Fibroblast of lung (primary cell): ENCODE data around the gene FMO4. TPM values are rescaled to one million over a fixed set of nuclear protein-coding genes. Genes with fewer than 3 reads are reported as not detected.
"Not testable (repeated sequence)": the region's sequence is repeated elsewhere in the genome, so short reads cannot be mapped to it uniquely, and the experiment has no call there.

Experiments used
- DNase-seq, 2 donors: peaks; one replicate each; pipeline versions ENCODE4 v3.0.0 to v3.0.0-alpha.2; 2010; ENCODE audit warnings: low read depth in 2 of 2
- H2AFZ ChIP-seq: 2 replicates; pipeline ENCODE4 v1.5.1; 2012; ENCODE audit warnings: low read length, control low read depth, inconsistent platforms
- H3K27ac ChIP-seq: 2 replicates; pipeline ENCODE4 v1.5.1; 2011; ENCODE audit warnings: low read length, control low read depth; ENCODE audit not compliant: insufficient read depth
- H3K27me3 ChIP-seq: 2 replicates; pipeline ENCODE4 v1.5.1; 2011; ENCODE audit warnings: mild to moderate bottlenecking, low read length; ENCODE audit not compliant: control insufficient read depth, insufficient read depth
- H3K36me3 ChIP-seq: 2 replicates; pipeline ENCODE4 v1.5.1; 2011; ENCODE audit warnings: low read length; ENCODE audit not compliant: control insufficient read depth, insufficient read depth
- H3K4me1 ChIP-seq: 2 replicates; pipeline ENCODE4 v1.5.1; 2011; ENCODE audit warnings: low read length; ENCODE audit not compliant: control insufficient read depth, insufficient read depth; ENCODE audit errors: extremely low read depth
- H3K4me2 ChIP-seq: 2 replicates; pipeline ENCODE4 v1.5.1; 2011; ENCODE audit warnings: low read length, control low read depth; ENCODE audit not compliant: insufficient read depth; ENCODE audit errors: extremely low read depth
- H3K4me3 ChIP-seq, 4 experiments: fragments of 200-600 bp in 1 of 4; sonication (generic) in 1 of 4; replicated peaks in 1 of 4; 2 replicates each; pipeline ENCODE4 v1.5.1; 2011 to 2016; ENCODE audit warnings: low read length in 4 of 4, low read depth in 3 of 4, mild to moderate bottlenecking in 3 of 4, control low read depth in 2 of 4, inconsistent platforms in 1 of 4, mixed read lengths in 1 of 4; ENCODE audit not compliant: insufficient read depth in 1 of 4; ENCODE audit errors: control extremely low read depth in 1 of 4
- H3K79me2 ChIP-seq: 2 replicates; pipeline ENCODE4 v1.5.1; 2012; ENCODE audit warnings: mild to moderate bottlenecking, low read length, inconsistent platforms; ENCODE audit not compliant: control insufficient read depth, insufficient read depth
- H3K9ac ChIP-seq: 2 replicates; pipeline ENCODE4 v1.5.1; 2011; ENCODE audit warnings: mild to moderate bottlenecking, low read length, control low read depth; ENCODE audit not compliant: insufficient read depth
- H3K9me3 ChIP-seq: 2 replicates; pipeline ENCODE4 v1.5.1; 2012; ENCODE audit warnings: low read depth, low read length; ENCODE audit not compliant: control insufficient read depth, insufficient read depth
- H4K20me1 ChIP-seq: 2 replicates; pipeline ENCODE4 v1.5.1; 2011; ENCODE audit warnings: low read length; ENCODE audit not compliant: control insufficient read depth, insufficient read depth; ENCODE audit errors: extremely low read depth
- CTCF ChIP-seq, 2 donors: IDR thresholded peaks in 1 of 2; conservative IDR thresholded peaks in 1 of 2; 1 replicate in 1 of 2; 2 replicates in 1 of 2; pipeline ENCODE4 v1.5.1; 2011 to 2012; ENCODE audit warnings: low read length in 2 of 2, control low read depth in 1 of 2, inconsistent platforms in 1 of 2, low read depth in 1 of 2, mild to moderate bottlenecking in 1 of 2
- EZH2 ChIP-seq: IDR thresholded peaks from 2 replicates; pipeline ENCODE4 v1.5.1; 2012; ENCODE audit warnings: low read length, control low read depth, mild to moderate bottlenecking; ENCODE audit errors: missing control alignments
- polyA plus RNA-seq, 2 donors: library from polyadenylated mRNA; depleted of rRNA in 1 of 2; stranded (reverse) in 1 of 2; unstranded in 1 of 2; fragments of >200 nt; gene quantifications; 2 replicates each; pipeline ENCODE4 v1.2.1, GENCODE V29; 2011 to 2012; ENCODE audit warnings: missing spikeins in 1 of 2
- total RNA-seq: library from RNA; depleted of rRNA; stranded (reverse); fragments of >200 nt; gene quantifications from 2 replicates; pipeline ENCODE4 v1.2.1, GENCODE V29; 2014

Gene FMO4
- total and polyA plus RNA-seq, 2 donors (not counting 1 experiment from before 2014, with no cell fraction given), result 5.5 to 7.3 TPM

DNA sequence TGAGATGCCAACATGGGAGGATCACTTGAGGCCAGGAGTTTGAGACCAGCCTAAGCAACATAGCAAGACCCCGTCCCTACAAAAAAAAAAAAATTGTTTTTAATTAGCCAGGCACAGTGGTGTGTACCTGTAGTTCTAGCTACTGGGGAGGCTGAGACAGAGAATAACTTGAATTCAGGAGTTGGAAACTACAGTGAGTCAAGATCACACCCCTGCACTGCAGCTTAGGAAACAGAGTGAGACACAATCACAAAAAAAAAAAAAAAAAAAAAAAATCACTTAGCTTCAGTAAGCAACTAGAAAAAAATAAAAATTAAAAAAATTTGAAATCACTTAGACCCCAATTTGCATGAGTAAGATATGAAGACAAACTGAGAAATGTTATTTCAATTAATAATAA, 53.5 kb downstream of the FMO4 start:
- TF ChIP-seq CTCF (conservative IDR thresholded peaks at IDR 0.05 in 1 of 2, IDR thresholded peaks at IDR 0.05 in 1 of 2; ENCODE audit: low read depth in 1 of 2, low read length in 2 of 2), result no peak
- TF ChIP-seq EZH2, result no peak
- Histone ChIP-seq H3K27me3 (no peaks in the 10 kb centered on the region), H4K20me1 (no peaks in the 10 kb centered on the region), H3K9me3 (no peaks in the 10 kb centered on the region), H3K4me3 (no peak overlapping the region), H3K36me3 (no peaks in the 10 kb centered on the region), H3K4me2 (no peak overlapping the region), H3K27ac (no peak overlapping the region), H3K9ac (no peak overlapping the region), H3K4me1 (no peaks in the 10 kb centered on the region), H2AFZ (no peak overlapping the region), H3K79me2 (no peaks in the 10 kb centered on the region)
- no peak for DNase-seq

GRCh38 chr1:171372418-171373084, 58.6 kb downstream of the FMO4 start:
- DNase-seq, result peak in 1 of 2 donors; percentile 87
- H3K4me3 ChIP-seq, result no peak overlapping the region
- TF ChIP-seq CTCF (conservative IDR thresholded peaks at IDR 0.05 in 1 of 2, IDR thresholded peaks at IDR 0.05 in 1 of 2; ENCODE audit: low read depth in 1 of 2, low read length in 2 of 2), result no peak
- TF ChIP-seq EZH2, result no peak
- H3K79me2 ChIP-seq, result no peaks in the 10 kb centered on the region
- H3K4me1 ChIP-seq, result no peaks in the 10 kb centered on the region
- no peak overlapping the region for H3K27ac ChIP-seq
- H3K9me3 ChIP-seq, result no peaks in the 10 kb centered on the region
- no peaks in the 10 kb centered on the region for H3K27me3 ChIP-seq
- no peak overlapping the region for H3K9ac ChIP-seq
- no peak overlapping the region for H2AFZ ChIP-seq
- H3K36me3 ChIP-seq, result no peaks in the 10 kb centered on the region
- H4K20me1 ChIP-seq, result no peaks in the 10 kb centered on the region
- H3K4me2 ChIP-seq, result no peak overlapping the region

- not testable (repeated sequence) for H3K4me3 ChIP-seq, H3K4me2 ChIP-seq, H3K9ac ChIP-seq, H3K27ac ChIP-seq, H3K4me1 ChIP-seq, H4K20me1 ChIP-seq, H2AFZ ChIP-seq, H3K9me3 ChIP-seq, DNase-seq, H3K36me3 ChIP-seq, H3K27me3 ChIP-seq, H3K79me2 ChIP-seq
Observed at GRCh38 chr1:171373357-171374122, 59.6 kb downstream of the FMO4 start.
